ENCODE data around the gene S100A6.
"Not testable (repeated sequence)": the region's sequence is repeated elsewhere in the genome, so short reads cannot be mapped to it uniquely, and the experiment has no call there.

Gene S100A6

GRCh38 chr1:153535242-153536011, at the start of gene S100A6:
TSS of gene S100A6 (minus strand) at chr1:153535991. CDS start at chr1:153535339, 652 bp downstream.
- no peak for FAIRE-seq

DNA sequence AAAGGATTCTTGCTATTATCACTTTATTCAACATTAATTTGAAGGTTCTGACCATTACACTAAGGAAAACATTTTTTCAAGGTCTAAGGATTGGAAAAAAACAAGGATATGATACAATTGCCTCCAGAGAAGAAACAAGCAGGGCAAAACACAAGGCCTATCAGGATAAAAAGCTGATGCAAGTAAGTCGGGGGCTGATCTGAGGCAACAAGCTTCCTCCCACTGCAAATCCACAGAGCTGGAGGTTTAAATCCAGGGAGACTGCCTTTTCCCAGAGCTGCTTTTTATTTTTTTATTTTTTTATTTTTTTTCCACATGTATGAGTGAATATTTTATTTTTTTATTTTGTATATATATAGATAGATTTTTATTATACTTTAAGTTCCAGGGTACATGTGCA, 49.2 kb upstream of the S100A6 start:
- no peak for FAIRE-seq

- no peak for FAIRE-seq
Measured at GRCh38 chr1:153583976-153584375, 48.2 kb upstream of the S100A6 start.

DNA sequence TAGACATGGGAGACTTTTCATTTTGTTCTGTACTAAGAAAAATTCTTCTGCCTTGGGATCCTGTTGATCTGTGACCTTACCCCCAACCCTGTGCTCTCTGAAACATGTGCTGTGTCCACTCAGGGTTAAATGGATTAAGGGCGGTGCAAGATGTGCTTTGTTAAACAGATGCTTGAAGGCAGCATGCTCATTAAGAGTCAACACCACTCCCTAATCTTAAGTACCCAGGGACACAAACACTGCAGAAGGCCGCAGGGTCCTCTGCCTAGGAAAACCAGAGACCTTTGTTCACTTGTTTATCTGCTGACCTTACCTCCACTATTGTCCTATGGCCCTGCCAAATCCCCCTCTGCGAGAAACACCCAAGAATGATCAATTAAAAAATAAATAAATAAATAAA, 47.7 kb upstream of the S100A6 start:
- not testable (repeated sequence) for FAIRE-seq

- FAIRE-seq = not testable (repeated sequence)
Measured at GRCh38 chr1:153582836-153583235, 47.0 kb upstream of the S100A6 start.

GRCh38 chr1:153578936-153579335, 43.1 kb upstream of the S100A6 start:
- no peak for FAIRE-seq

DNA sequence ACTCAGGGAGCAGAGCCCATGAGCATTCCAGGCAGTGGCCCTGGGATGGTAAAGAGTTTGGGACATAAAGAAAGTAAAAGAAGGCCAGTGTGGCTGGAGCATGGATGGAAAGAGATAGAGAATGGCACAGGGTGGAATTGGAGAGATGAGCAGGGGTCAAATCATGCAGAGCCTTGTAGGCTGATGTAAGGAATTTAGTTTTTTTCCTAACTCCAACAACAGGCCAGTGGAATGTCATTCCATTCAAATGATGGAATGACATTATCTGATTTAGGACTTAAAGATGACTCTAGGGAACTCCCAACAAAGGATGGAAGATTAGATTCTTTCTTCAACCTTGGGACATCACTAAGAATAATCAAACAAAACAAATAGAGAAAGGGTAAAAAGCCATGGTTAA, 42.7 kb upstream of the S100A6 start:
- FAIRE-seq = no peak

- no peak for FAIRE-seq
Measured at GRCh38 chr1:153577624-153578051, 41.8 kb upstream of the S100A6 start.

DNA sequence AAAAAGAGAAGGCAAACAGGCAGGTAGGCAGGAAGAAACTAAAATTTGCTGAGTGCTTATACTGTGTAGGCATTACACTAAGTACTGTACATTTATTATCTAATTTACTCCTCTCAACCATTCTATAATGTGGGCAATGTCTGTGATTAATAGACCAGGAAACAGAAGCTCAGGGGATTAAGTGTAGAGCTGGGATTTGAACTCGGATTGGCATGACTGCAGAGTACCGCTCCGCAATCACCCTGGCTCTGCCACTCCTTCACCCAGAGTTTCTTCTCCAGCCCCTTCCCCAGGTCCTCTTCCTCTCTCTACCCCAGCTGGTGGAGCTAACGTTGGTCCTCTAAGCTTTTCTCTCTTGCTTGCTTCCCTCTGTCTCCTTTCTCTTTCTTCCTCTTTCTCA, 41.3 kb upstream of the S100A6 start:
- no peak for FAIRE-seq

DNA sequence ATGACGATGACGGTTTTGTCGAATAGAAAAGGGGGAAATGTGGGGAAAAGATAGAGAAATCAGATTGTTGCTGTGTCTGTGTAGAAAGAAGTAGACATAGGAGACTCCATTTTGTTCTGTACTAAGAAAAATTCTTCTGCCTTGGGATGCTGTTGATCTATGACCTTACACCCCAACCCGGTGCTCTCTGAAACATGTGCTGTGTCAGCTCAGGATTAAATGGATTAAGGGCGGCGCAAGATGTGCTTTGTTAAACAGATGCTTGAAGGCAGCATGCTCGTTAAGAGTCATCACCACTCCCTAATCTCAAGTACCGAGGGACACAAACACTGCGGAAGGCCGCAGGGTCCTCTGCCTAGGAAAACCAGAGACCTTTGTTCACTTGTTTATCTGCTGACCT, 39.7 kb upstream of the S100A6 start:
- FAIRE-seq = not testable (repeated sequence)

DNA sequence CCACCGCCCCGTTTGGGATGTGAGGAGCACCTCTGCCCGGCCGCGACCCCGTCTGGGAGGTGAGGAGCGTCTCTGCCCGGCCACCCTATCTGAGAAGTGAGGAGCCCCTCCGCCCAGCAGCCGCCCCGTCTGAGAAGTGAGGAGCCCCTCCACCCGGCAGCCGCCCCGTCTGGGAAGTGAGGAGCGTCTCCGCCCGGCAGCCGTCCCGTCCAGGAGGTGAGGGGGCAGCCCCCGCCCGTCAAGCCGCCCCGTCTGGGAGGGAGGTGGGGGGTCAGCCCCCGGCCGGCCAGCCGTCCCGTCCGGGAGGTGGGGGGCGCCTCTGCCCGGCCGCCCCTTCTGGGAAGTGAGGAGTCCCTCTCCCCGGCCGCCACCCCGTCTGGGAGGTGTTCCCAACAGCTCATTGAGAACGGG, 39.3 kb upstream of the S100A6 start:
- not testable (repeated sequence) for FAIRE-seq

- no peak for FAIRE-seq
Measured at GRCh38 chr1:153573351-153573750, 37.6 kb upstream of the S100A6 start.

GRCh38 chr1:153572569-153573015, 36.8 kb upstream of the S100A6 start:
- FAIRE-seq = no peak

- FAIRE-seq = no peak
Measured at GRCh38 chr1:153571706-153572105, 35.9 kb upstream of the S100A6 start.

GRCh38 chr1:153570874-153571273, 35.1 kb upstream of the S100A6 start:
- FAIRE-seq = no peak

GRCh38 chr1:153569465-153569864, 33.7 kb upstream of the S100A6 start:
- no peak for FAIRE-seq

GRCh38 chr1:153568367-153569099, 32.7 kb upstream of the S100A6 start:
- no peak for FAIRE-seq

DNA sequence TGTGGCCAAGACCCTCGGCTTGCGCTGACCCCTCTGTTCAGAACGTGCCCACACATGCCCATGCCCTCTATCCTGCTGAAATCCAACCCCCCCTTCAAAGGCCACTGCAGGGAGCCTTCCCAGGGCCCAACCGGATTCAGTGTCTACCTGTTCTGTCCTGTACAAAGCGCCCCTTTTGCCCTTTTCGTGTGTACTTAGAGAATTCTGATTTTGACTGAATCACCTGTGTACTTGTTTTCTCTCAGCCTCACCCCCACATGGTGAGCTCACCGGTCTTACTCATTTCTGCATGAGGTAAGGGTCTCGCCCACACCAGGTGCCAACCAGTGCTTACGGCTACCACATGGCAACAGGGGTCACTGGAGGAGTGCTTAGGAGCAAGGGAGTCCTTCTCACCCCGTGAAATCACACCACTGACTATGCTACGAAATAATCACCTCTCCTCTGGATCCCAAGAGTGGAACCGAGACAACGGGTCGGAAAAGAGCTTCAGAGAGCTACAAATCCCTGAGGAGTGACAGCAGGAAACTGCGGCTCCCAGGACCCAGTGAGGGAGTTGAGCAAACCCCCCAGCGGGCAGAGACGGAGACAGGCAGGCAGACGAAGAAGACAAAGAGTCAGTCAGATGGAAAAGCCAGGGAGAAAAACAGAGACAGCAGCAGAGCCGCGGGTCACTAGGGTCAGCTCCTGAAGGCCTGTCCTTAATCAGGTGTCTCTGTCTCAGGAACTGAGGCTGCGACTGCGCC, 32.0 kb upstream of the S100A6 start:
- no peak for FAIRE-seq

- no peak for FAIRE-seq
Measured at GRCh38 chr1:153566414-153567371, 30.9 kb upstream of the S100A6 start.

GRCh38 chr1:153565529-153566374, 30.0 kb upstream of the S100A6 start, which contains the start of gene S100A2:
TSS of gene S100A2 (minus strand) at chr1:153565844. CDS start at chr1:153563877, 1,967 bp downstream.
- FAIRE-seq = no peak

- FAIRE-seq = no peak
Measured at GRCh38 chr1:153563991-153564390, 28.2 kb upstream of the S100A6 start.
